ENCODE measurements around the gene HPCA.

GRCh38 chr1:32920833-32921232, 34.5 kb downstream of the HPCA start:
- no peak for TF ChIP-seq CTCF (IDR thresholded peaks at IDR 0.05)
- no peak for TF ChIP-seq POLR2A (IDR thresholded peaks at IDR 0.05)
